Activated naive CD4-positive, alpha-beta T cell treated with anti-CD3 and anti-CD28 coated beads for 36 hours (primary cell): ENCODE measurements around the gene ACSS1. TPM values are rescaled to one million over a fixed set of nuclear protein-coding genes. Genes with fewer than 3 reads are reported as not detected.
A peak's percentile ranks its signal among the peaks of the same experiment; 100 is the strongest.

ENCODE experiments used
- CTCF ChIA-PET: fragments of 350-600 bp; sonication (Branson Sonifier 250); formaldehyde crosslinking; loops from one replicate; lab custom pipeline; 2021; ENCODE audit warnings: antibody characterized with exemption; lab: Charles Lee
- DNase-seq: peaks from one replicate; pipeline ENCODE4 v3.0.0-alpha.2; 2020
- H3K27ac Mint-ChIP-seq: one replicate; pipeline ENCODE4 v1.8.0; 2021; ENCODE audit warnings: mild to moderate bottlenecking, mixed read lengths
- H3K27me3 Mint-ChIP-seq: one replicate; pipeline ENCODE4 v1.8.0; 2021; ENCODE audit warnings: low read depth, mixed read lengths
- H3K36me3 Mint-ChIP-seq: one replicate; pipeline ENCODE4 v1.8.0; 2021; ENCODE audit warnings: low read depth, mixed read lengths
- H3K4me1 Mint-ChIP-seq: one replicate; pipeline ENCODE4 v1.8.0; 2021; ENCODE audit warnings: low read depth, mixed read lengths
- H3K4me3 Mint-ChIP-seq: one replicate; pipeline ENCODE4 v1.8.0; 2021; ENCODE audit warnings: mild to moderate bottlenecking, moderate library complexity, mixed read lengths
- H3K9me3 Mint-ChIP-seq: one replicate; pipeline ENCODE4 v1.8.0; 2021; ENCODE audit warnings: mixed read lengths
- intact Hi-C: fragments of 100-400 bp; cut with micrococcal nuclease; formaldehyde crosslinking; loops from one replicate; pipeline ENCODE4 v1.15.1; 2023
- total RNA-seq, 2 experiments: library from RNA; stranded (reverse); gene quantifications; one replicate each; pipeline ENCODE4 v1.2.3, GENCODE V29; 2021

ACSS1 gene
- total RNA-seq, 2 experiments from 2014 or later, result 9.4 to 10.1 TPM

GRCh38 chr20:24987244-24987643, 70.7 kb downstream of the ACSS1 start:
- Mint-ChIP-seq H3K27me3 (no peaks in the 10 kb centered on the region), H3K4me3 (no peak overlapping the region), H3K36me3 (peaks cover 29% of the 10 kb centered on the region), H3K4me1 (peaks cover 62% of the 10 kb centered on the region), H3K9me3 (no peaks in the 10 kb centered on the region), H3K27ac (no peak overlapping the region)
- CTCF ChIA-PET, result interaction anchor here (1.1 kb wide), 1 partner anchor 191 kb away, joined by 3 read pairs; no protein-coding TSS in a partner anchor
- intact Hi-C loops, result no loop called here
- peak; percentile 33 for DNase-seq

- no peaks in the 10 kb centered on the region for H3K9me3 Mint-ChIP-seq
- peaks cover 34% of the 10 kb centered on the region for H3K36me3 Mint-ChIP-seq
- H3K27ac Mint-ChIP-seq, result no peak overlapping the region
- no peak overlapping the region for H3K4me3 Mint-ChIP-seq
- no peaks in the 10 kb centered on the region for H3K27me3 Mint-ChIP-seq
- no peak for DNase-seq
- CTCF ChIA-PET, result interaction anchor here (1.1 to 1.2 kb wide), 2 partner anchors 9 to 192 kb away, joined by 3 to 4 read pairs; no protein-coding TSS in a partner anchor
- intact Hi-C loops, result no loop called here
- H3K4me1 Mint-ChIP-seq, result peaks cover 62% of the 10 kb centered on the region
These were observed 71.4 kb downstream of the ACSS1 start for GRCh38 chr20:24986436-24987015.

GRCh38 chr20:24985802-24986201, 72.1 kb downstream of the ACSS1 start:
- H3K27me3 Mint-ChIP-seq, result no peaks in the 10 kb centered on the region
- H3K4me1 Mint-ChIP-seq, result peaks cover 55% of the 10 kb centered on the region
- H3K36me3 Mint-ChIP-seq, result peaks cover 41% of the 10 kb centered on the region
- CTCF ChIA-PET, result interaction anchor here (1.2 kb wide), 1 partner anchor 8 kb away, joined by 4 read pairs; no protein-coding TSS in a partner anchor
- DNase-seq, result no peak
- intact Hi-C loops, result no loop called here
- H3K9me3 Mint-ChIP-seq, result no peaks in the 10 kb centered on the region
- H3K27ac Mint-ChIP-seq, result no peak overlapping the region
- H3K4me3 Mint-ChIP-seq, result no peak overlapping the region

- CTCF ChIA-PET, result interaction anchor here (1.2 kb wide), 1 partner anchor 7 kb away, joined by 4 read pairs; no protein-coding TSS in a partner anchor
- H3K4me1 Mint-ChIP-seq, result peaks cover 48% of the 10 kb centered on the region
- H3K4me3 Mint-ChIP-seq, result no peak overlapping the region
- H3K27ac Mint-ChIP-seq, result no peak overlapping the region
- no peak for DNase-seq
- intact Hi-C loops, result no loop called here
- H3K27me3 Mint-ChIP-seq, result no peaks in the 10 kb centered on the region
- no peaks in the 10 kb centered on the region for H3K9me3 Mint-ChIP-seq
- peaks cover 48% of the 10 kb centered on the region for H3K36me3 Mint-ChIP-seq
These were observed 72.8 kb downstream of the ACSS1 start for GRCh38 chr20:24984961-24985640.

GRCh38 chr20:24983896-24984295, 74.0 kb downstream of the ACSS1 start:
- H3K27ac Mint-ChIP-seq, result no peak overlapping the region
- H3K9me3 Mint-ChIP-seq, result no peaks in the 10 kb centered on the region
- CTCF ChIA-PET, result no interaction called here
- no peak for DNase-seq
- intact Hi-C loops, result no loop called here
- no peak overlapping the region for H3K4me3 Mint-ChIP-seq
- no peaks in the 10 kb centered on the region for H3K27me3 Mint-ChIP-seq
- peaks cover 37% of the 10 kb centered on the region for H3K4me1 Mint-ChIP-seq
- H3K36me3 Mint-ChIP-seq, result peaks cover 54% of the 10 kb centered on the region

- Mint-ChIP-seq H3K27me3 (no peaks in the 10 kb centered on the region), H3K27ac (no peak overlapping the region), H3K9me3 (peaks cover 1% of the 10 kb centered on the region), H3K4me1 (peaks cover 18% of the 10 kb centered on the region), H3K4me3 (no peak overlapping the region), H3K36me3 (peaks cover 69% of the 10 kb centered on the region)
- CTCF ChIA-PET, result interaction anchor here (0.6 to 1.8 kb wide), 2 partner anchors 51 to 84 kb away, joined by 4 to 7 read pairs; no protein-coding TSS in a partner anchor
- DNase-seq, result no peak
- intact Hi-C loops, result no loop called here
These were observed 76.1 kb downstream of the ACSS1 start for GRCh38 chr20:24981790-24982189.

GRCh38 chr20:24981282-24981681, 76.7 kb downstream of the ACSS1 start:
- no peaks in the 10 kb centered on the region for H3K27me3 Mint-ChIP-seq
- DNase-seq, result no peak
- CTCF ChIA-PET, result no interaction called here
- no peak overlapping the region for H3K4me3 Mint-ChIP-seq
- intact Hi-C loops, result no loop called here
- no peak overlapping the region for H3K27ac Mint-ChIP-seq
- peaks cover 6% of the 10 kb centered on the region for H3K9me3 Mint-ChIP-seq
- peaks cover 70% of the 10 kb centered on the region for H3K36me3 Mint-ChIP-seq
- peaks cover 13% of the 10 kb centered on the region for H3K4me1 Mint-ChIP-seq

GRCh38 chr20:24980291-24981053, 77.5 kb downstream of the ACSS1 start:
- no peak for DNase-seq
- Mint-ChIP-seq H3K9me3 (peaks cover 12% of the 10 kb centered on the region), H3K27me3 (no peaks in the 10 kb centered on the region), H3K36me3 (peaks cover 78% of the 10 kb centered on the region), H3K27ac (no peak overlapping the region), H3K4me3 (no peak overlapping the region), H3K4me1 (peaks cover 8% of the 10 kb centered on the region)
- CTCF ChIA-PET, result no interaction called here
- intact Hi-C loops, result no loop called here

- H3K4me1 Mint-ChIP-seq, result peaks cover 5% of the 10 kb centered on the region
- no peaks in the 10 kb centered on the region for H3K27me3 Mint-ChIP-seq
- intact Hi-C loops, result no loop called here
- CTCF ChIA-PET, result no interaction called here
- peaks cover 14% of the 10 kb centered on the region for H3K9me3 Mint-ChIP-seq
- no peak overlapping the region for H3K27ac Mint-ChIP-seq
- H3K4me3 Mint-ChIP-seq, result no peak overlapping the region
- no peak for DNase-seq
- H3K36me3 Mint-ChIP-seq, result peaks cover 80% of the 10 kb centered on the region
These were observed 78.6 kb downstream of the ACSS1 start for GRCh38 chr20:24979036-24979960.

GRCh38 chr20:24978513-24978912, 79.4 kb downstream of the ACSS1 start:
- Mint-ChIP-seq H3K27me3 (no peaks in the 10 kb centered on the region), H3K36me3 (peaks cover 77% of the 10 kb centered on the region), H3K9me3 (peaks cover 14% of the 10 kb centered on the region), H3K27ac (no peak overlapping the region), H3K4me1 (peaks cover 5% of the 10 kb centered on the region), H3K4me3 (no peak overlapping the region)
- CTCF ChIA-PET, result interaction anchor here (1.6 kb wide), 1 partner anchor 7 kb away, joined by 4 read pairs; no protein-coding TSS in a partner anchor
- intact Hi-C loops, result no loop called here
- no peak for DNase-seq

GRCh38 chr20:24977797-24978196, 80.1 kb downstream of the ACSS1 start:
- no peak overlapping the region for H3K27ac Mint-ChIP-seq
- H3K9me3 Mint-ChIP-seq, result peaks cover 14% of the 10 kb centered on the region
- no peaks in the 10 kb centered on the region for H3K27me3 Mint-ChIP-seq
- DNase-seq, result no peak
- CTCF ChIA-PET, result interaction anchor here (1.6 kb wide), 1 partner anchor 8 kb away, joined by 4 read pairs; no protein-coding TSS in a partner anchor
- H3K36me3 Mint-ChIP-seq, result peaks cover 77% of the 10 kb centered on the region
- H3K4me3 Mint-ChIP-seq, result no peak overlapping the region
- intact Hi-C loops, result no loop called here
- H3K4me1 Mint-ChIP-seq, result peaks cover 5% of the 10 kb centered on the region
